Inflammatory macrophage treated with lipopolysaccharide for 1 hour (primary cell): Measurements from ENCODE around the gene CCDC71L.

Source experiments
- DNase-seq, 2 donors: peaks; one replicate each; pipeline ENCODE4 v3.0.0-alpha.2; 2020 to 2022

Gene CCDC71L

DNA sequence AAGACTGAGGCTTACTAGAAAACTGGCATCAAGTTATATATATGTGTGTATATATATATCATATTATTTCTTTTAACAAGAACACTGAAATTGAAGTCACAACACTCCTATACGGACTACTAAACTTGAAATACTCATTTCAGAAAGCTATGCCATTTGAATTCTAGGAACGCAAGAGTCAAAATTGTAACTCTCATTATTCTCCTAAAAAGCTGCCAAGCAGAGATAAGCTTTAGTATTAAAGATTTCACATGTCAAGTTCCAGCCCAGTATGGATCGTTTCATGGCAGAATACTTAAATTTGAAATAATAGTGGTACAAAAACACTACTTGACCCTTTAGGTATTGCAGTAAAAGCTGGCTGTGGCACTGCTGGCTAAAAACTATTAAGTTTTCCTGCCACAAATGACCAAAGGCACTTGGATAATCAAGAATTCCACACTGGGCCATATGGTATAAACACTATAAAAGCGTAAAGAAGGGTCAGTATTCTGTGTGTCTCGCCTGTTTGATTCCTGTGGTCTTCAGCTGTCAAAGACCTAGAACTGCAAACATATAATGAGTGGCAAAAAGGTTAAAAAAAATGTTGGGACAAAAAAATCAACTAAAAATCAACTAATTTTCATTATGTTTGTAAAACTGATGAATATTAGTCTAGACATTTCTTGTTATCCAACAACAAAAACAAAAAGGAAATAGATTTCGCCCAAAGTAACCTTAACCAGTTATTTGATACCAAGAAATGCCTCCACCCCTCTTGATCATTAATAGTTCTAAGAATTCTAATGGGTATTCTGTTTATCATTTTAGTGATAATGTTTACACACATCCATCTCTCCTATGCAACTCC, 2.4 kb downstream of the CCDC71L start:
- DNase-seq, result no peak

GRCh38 chr7:106657085-106657991, 3.6 kb downstream of the CCDC71L start:
- DNase-seq, result peak; percentile 49 to 51

DNA sequence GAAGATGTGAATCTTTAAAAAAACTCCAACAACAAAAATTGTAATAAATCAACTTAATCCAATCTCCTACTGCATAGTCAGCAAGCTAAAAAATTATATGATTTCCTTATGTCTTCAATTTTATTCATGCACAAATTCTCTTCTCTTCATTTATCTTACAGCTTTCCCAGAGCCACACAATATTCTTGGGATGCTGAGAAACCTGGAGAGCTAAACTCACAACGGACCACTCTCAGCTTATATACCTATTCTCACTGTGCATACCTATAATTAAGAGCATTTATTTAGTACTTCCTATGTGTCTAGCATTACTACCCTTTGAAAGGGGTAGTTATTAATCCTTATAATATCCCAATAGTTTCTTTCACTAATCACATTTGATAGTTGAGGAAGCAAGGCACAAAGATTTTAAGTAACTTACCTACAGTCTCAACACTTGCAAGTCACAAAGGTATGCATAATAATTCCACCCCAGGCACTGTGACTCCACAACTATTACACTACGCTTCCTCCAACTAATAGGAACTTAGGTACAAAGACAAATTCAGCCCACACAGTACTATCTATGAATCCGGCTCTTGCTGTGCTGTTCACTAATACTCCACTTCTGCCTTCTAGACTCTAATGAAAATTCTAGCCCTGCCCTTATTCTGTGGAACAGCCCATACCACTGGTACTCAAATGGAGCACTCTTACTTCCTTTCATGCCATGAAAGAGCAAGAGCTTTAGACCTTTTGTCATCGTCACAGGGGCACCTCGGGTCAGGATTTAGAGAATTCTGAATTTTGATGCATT, 5.1 kb downstream of the CCDC71L start:
- DNase-seq, result peak in 1 of 2 donors; percentile 9

- no peak for DNase-seq
Observed at GRCh38 chr7:106653488-106653887, 7.5 kb downstream of the CCDC71L start.

- DNase-seq, result no peak
Observed at GRCh38 chr7:106652909-106653308, 8.0 kb downstream of the CCDC71L start.

GRCh38 chr7:106652092-106652491, 8.9 kb downstream of the CCDC71L start:
- DNase-seq, result no peak

- DNase-seq, result no peak
Observed at GRCh38 chr7:106646256-106646655, 14.7 kb downstream of the CCDC71L start.

DNA sequence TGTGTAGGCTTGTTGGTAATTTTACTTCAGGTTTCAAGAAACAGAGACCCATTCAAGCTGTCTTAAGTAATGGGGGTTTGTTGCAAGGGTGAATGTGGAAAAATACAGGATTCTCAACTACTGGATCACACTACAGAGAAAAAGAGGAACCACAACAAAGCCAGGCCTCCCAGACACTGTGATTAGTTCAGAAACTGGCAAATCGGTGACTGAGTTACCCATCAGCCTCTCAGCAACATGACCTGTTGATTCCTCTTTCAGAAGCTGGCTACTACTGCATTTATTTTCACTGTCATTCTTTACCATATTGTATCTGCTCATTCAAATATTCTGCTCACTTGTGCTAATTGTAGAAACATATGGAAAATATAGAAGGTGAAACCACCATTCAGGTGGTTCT, 16.0 kb downstream of the CCDC71L start:
- DNase-seq, result peak; percentile 57 to 65

GRCh38 chr7:106643216-106644000, 17.6 kb downstream of the CCDC71L start:
- DNase-seq, result no peak

- peak in 1 of 2 donors; percentile 59 for DNase-seq
Observed at GRCh38 chr7:106641416-106641815, 19.5 kb downstream of the CCDC71L start.

DNA sequence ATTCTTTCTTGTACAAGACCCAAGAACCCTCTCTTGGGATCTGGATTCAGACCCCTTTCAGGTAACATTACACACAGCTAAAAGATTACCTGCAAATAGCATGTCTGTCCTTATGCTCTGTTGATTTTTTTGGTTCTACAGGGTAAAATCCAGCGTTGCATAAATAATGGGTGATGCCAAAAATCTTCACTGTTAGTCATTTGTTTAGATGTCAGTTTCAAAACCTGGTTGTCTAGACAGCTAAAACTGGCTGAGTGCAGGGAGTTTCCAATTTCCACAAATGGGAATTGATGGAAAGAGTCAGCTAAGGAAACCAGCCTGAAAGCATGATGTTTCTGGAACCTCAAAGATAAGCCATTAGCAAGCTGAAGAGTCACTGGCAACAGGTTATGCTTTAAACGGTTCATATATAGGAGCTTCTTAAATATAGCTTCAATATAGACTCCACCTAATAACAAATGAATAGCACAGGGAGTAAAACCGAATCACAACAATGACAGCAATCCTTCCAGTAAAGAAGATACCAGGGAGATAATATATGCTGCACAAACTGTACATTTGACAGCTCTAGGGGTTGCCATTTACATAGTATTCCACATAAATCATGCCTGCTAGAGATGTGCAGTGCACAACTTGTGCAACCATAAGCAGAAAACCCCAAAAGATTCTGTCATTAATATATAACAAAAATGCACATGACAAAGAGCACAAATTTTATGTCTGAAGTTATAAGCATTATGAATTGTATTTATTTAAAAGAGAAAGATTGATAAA, 20.4 kb downstream of the CCDC71L start:
- DNase-seq, result peak; percentile 65 to 73

DNA sequence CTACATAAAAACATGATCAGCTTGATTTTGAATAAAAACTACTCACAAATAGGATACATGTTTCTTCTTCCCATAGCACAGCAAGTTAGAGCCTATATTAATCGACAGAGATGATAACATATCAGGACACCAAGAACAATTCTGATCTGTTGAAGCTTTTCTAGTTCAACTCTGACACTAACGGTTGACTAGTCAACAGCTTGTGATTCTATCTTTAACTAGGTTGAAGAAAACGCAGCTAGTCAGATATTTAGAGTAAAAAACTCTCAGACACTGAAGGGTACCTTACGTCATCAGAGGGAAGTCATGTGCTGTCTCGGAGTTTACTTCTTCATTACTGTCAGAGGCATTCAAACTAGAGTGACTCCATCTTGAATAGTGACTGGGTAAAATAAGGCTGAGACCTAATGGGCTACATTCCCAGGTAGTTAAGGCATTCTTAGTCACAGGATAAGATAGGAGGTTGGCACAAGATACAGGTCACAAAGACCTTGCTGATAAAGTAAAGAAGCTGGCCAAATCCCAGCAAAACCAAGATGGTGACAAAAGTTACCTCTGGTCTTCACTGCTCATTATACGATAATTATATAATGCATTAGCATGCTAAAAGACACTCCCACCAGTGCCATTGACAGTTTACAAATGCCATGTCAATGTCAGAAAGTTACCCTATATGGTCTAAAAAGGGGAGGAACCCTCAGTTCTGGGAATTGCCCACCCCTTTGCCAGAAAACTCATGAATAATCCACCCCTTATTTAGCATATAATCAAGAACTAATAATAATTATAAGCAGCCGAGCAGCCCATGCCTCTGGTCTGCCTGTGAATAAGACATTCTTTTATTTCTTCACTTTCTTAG, 21.3 kb downstream of the CCDC71L start:
- DNase-seq, result peak in 1 of 2 donors; percentile 15

DNA sequence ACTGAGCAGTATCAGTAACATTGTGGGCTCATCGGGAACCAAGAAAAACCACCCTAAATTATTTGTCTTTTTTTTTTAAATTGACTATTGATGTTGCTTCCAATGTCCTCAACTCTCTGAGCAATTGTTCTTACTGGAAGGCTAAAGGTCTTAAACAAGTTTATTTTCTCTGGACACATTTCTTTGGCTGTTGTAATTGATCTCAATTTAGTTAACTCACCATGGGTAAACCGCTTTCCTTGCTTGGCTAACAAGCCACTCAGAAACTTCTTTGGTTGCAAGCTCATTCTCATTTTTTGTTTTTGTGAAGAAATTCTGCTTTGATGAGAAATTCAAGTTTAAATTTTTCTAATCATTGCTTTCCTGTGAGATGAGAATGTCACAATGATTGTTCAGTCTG, 25.5 kb downstream of the CCDC71L start:
- DNase-seq, result no peak

DNA sequence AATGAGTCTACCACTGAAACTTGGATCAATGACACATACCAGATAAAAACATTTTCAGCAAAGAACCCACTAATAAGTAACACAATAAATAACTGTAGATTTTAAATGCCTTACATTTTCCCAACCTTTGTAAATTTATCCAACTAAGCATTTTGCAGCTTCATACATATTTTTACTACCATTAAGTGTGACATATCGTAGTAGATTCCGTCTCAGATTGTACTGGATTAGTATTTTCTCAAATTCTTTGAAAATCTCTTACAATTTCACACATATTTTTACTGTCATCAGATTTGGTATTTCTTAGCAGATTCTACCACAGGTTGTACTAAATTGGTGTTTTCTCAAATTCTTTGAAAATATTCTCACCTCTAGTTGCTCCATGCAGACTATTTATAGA, 26.0 kb downstream of the CCDC71L start:
- DNase-seq, result no peak

DNA sequence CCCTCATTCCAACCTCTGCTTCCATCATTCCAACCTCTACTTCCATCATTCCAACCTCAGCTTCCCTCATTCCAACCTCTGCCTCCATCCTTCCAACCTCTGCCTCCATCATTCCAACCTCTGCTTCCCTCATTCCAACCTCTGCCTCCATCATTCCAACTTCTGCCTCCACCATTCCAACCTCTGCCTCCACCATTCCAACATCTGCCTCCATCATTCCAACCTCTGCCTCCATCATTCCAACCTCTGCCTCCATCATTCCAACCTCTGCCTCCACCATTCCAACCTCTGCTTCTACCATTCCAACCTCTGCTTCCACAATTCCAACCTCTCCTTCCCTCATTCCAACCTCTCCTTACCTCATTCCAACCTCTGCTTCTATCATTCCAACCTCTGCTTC, 30.3 kb downstream of the CCDC71L start:
- no peak for DNase-seq

DNA sequence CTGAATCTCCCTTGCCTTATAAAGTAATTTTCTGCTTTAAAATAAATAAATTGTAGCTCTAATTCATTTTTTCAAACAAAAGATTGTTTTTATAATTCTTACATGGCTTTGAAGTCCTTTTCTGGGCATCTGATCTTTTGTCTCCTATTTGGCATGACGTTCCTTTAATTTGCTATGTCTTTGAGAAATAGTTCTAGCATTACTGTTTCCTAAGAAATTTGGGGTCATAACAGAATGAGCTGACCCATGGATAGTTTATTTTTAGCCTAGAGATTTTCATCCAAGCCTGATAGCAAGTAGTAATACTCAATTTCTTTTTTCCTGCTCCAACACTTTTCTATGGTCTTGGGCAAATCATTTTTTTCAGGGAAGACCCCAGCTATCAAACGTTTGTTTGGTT, 31.4 kb downstream of the CCDC71L start:
- no peak for DNase-seq

GRCh38 chr7:106626376-106627164, 34.4 kb downstream of the CCDC71L start:
- DNase-seq, result no peak

- no peak for DNase-seq
Observed at GRCh38 chr7:106625678-106626301, 35.2 kb downstream of the CCDC71L start.

- DNase-seq, result no peak
Observed at GRCh38 chr7:106623853-106624252, 37.1 kb downstream of the CCDC71L start.
